ENCODE measurements around the gene ASCL1.

Gene ASCL1

GRCh38 chr12:102971227-102971626 lies 13.8 kb downstream of the ASCL1 start:
- no peak overlapping the region for H3K9ac ChIP-seq (ENCODE audit: low read length in 5 of 5)
- no peak overlapping the region for H3K27ac ChIP-seq (ENCODE audit: low read depth, low read length)
- peaks cover 0 to 12% (median 8%) of the 10 kb centered on the region in 5 donors for H3K27me3 ChIP-seq (ENCODE audit: control insufficient read depth in 5 of 5, insufficient read depth in 4 of 5, low read length in 5 of 5)
- H3K4me1 ChIP-seq (ENCODE audit: control insufficient read depth in 5 of 5, insufficient read depth in 5 of 5, low read length in 5 of 5): no peaks in the 10 kb centered on the region
- H3K9me3 ChIP-seq (ENCODE audit: control insufficient read depth in 5 of 5, low read length in 5 of 5): no peaks in the 10 kb centered on the region
- no peak overlapping the region for H3K4me3 ChIP-seq (ENCODE audit: low read depth in 1 of 5, low read length in 5 of 5)
- no peaks in the 10 kb centered on the region for H3K36me3 ChIP-seq (ENCODE audit: control insufficient read depth in 5 of 5, insufficient read depth in 5 of 5, low read length in 5 of 5)

GRCh38 chr12:102973583-102973982 lies 16.1 kb downstream of the ASCL1 start:
- no peak overlapping the region for H3K9ac ChIP-seq (ENCODE audit: low read length in 5 of 5)
- H3K4me1 ChIP-seq (ENCODE audit: control insufficient read depth in 5 of 5, insufficient read depth in 5 of 5, low read length in 5 of 5): no peaks in the 10 kb centered on the region
- H3K27ac ChIP-seq (ENCODE audit: low read depth, low read length): no peak overlapping the region
- H3K9me3 ChIP-seq (ENCODE audit: control insufficient read depth in 5 of 5, low read length in 5 of 5): no peaks in the 10 kb centered on the region
- H3K27me3 ChIP-seq (ENCODE audit: control insufficient read depth in 5 of 5, insufficient read depth in 4 of 5, low read length in 5 of 5): peaks cover 0 to 4% (median 3%) of the 10 kb centered on the region in 5 donors
- no peak overlapping the region for H3K4me3 ChIP-seq (ENCODE audit: low read depth in 1 of 5, low read length in 5 of 5)
- no peaks in the 10 kb centered on the region for H3K36me3 ChIP-seq (ENCODE audit: control insufficient read depth in 5 of 5, insufficient read depth in 5 of 5, low read length in 5 of 5)

- Histone ChIP-seq H3K9ac (ENCODE audit: low read length in 5 of 5) (no peak overlapping the region), H3K27me3 (ENCODE audit: control insufficient read depth in 5 of 5, insufficient read depth in 4 of 5, low read length in 5 of 5) (no peaks in the 10 kb centered on the region), H3K9me3 (ENCODE audit: control insufficient read depth in 5 of 5, low read length in 5 of 5) (no peaks in the 10 kb centered on the region), H3K36me3 (ENCODE audit: control insufficient read depth in 5 of 5, insufficient read depth in 5 of 5, low read length in 5 of 5) (no peaks in the 10 kb centered on the region), H3K4me1 (ENCODE audit: control insufficient read depth in 5 of 5, insufficient read depth in 5 of 5, low read length in 5 of 5) (no peaks in the 10 kb centered on the region), H3K4me3 (ENCODE audit: low read depth in 1 of 5, low read length in 5 of 5) (no peak overlapping the region), H3K27ac (ENCODE audit: low read depth, low read length) (no peak overlapping the region)
These were observed 19.3 kb downstream of the ASCL1 start for GRCh38 chr12:102976609-102977280.

DNA sequence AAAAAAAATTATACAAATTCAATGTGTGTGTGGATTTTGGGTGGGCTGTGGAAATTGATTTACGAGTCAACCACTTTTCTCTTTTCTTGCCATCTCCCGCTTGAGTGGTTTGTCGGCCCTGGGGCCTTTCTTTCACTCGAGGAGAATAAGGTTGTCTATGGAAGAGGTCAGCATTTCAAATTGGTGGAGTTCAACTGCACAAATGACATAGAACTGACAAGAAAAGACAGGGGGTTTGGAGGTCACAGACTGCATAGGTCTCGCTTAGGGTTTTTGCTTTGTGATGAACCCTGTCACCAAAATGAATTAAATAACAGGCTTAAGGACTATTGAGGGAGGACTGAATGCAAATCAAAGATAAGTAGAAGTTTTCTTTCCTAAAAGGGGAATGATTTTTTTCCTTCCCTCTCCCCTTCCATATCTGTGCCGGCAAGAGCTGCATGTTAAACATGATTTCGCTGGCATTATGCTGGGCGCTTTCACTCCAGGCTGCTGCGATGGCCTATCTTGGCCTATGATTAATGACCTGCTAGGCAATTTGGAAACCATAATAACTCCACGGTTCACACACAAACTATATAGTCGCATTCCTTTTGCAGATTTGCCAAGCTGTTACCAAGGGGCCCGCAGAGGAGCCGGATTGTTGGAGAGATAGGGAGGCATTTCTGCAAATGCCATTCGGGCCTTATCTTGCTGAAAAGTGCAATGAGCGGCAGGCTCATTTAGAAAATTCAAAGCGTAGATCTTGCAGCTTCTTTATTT lies 20.7 kb downstream of the ASCL1 start:
- no peaks in the 10 kb centered on the region for H3K27me3 ChIP-seq (ENCODE audit: control insufficient read depth in 5 of 5, insufficient read depth in 4 of 5, low read length in 5 of 5)
- H3K27ac ChIP-seq (ENCODE audit: low read depth, low read length): no peak overlapping the region
- H3K9ac ChIP-seq (ENCODE audit: low read length in 5 of 5): no peak overlapping the region
- H3K9me3 ChIP-seq (ENCODE audit: control insufficient read depth in 5 of 5, low read length in 5 of 5): no peaks in the 10 kb centered on the region
- no peak overlapping the region for H3K4me3 ChIP-seq (ENCODE audit: low read depth in 1 of 5, low read length in 5 of 5)
- no peaks in the 10 kb centered on the region for H3K36me3 ChIP-seq (ENCODE audit: control insufficient read depth in 5 of 5, insufficient read depth in 5 of 5, low read length in 5 of 5)
- H3K4me1 ChIP-seq (ENCODE audit: control insufficient read depth in 5 of 5, insufficient read depth in 5 of 5, low read length in 5 of 5): no peaks in the 10 kb centered on the region

- Histone ChIP-seq H3K27ac (ENCODE audit: low read depth, low read length) (no peak overlapping the region), H3K9me3 (ENCODE audit: control insufficient read depth in 5 of 5, low read length in 5 of 5) (no peaks in the 10 kb centered on the region), H3K4me3 (ENCODE audit: low read depth in 1 of 5, low read length in 5 of 5) (no peak overlapping the region), H3K9ac (ENCODE audit: low read length in 5 of 5) (no peak overlapping the region), H3K27me3 (ENCODE audit: control insufficient read depth in 5 of 5, insufficient read depth in 4 of 5, low read length in 5 of 5) (no peaks in the 10 kb centered on the region), H3K4me1 (ENCODE audit: control insufficient read depth in 5 of 5, insufficient read depth in 5 of 5, low read length in 5 of 5) (no peaks in the 10 kb centered on the region), H3K36me3 (ENCODE audit: control insufficient read depth in 5 of 5, insufficient read depth in 5 of 5, low read length in 5 of 5) (no peaks in the 10 kb centered on the region)
These were observed 22.9 kb downstream of the ASCL1 start for GRCh38 chr12:102980350-102980749.

DNA sequence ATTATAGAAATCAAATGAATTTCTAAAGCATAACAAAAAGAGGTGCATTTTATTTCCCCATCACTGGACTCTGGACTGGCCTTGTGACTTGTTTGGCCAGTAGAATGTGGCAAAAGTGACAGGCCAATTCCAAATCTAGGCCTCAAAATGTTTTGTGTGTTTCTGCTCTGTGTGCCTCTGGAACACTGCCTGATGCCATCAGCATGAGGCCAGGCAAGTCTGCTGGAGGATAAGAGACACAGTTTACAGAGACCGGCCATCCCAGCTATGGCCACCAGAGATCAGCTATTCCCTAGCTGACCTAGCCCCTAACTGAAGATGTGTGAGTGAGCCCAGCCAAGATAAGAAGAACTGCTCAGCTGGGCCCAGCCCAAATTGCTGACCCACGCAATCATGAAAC lies 32.9 kb downstream of the ASCL1 start:
- Histone ChIP-seq H3K4me3 (ENCODE audit: low read depth in 1 of 5, low read length in 5 of 5) (no peak overlapping the region), H3K27ac (ENCODE audit: low read depth, low read length) (no peak overlapping the region), H3K36me3 (ENCODE audit: control insufficient read depth in 5 of 5, insufficient read depth in 5 of 5, low read length in 5 of 5) (no peaks in the 10 kb centered on the region), H3K4me1 (ENCODE audit: control insufficient read depth in 5 of 5, insufficient read depth in 5 of 5, low read length in 5 of 5) (no peaks in the 10 kb centered on the region), H3K9me3 (ENCODE audit: control insufficient read depth in 5 of 5, low read length in 5 of 5) (peaks cover 0 to 3% (median 0%) of the 10 kb centered on the region in 5 donors), H3K27me3 (ENCODE audit: control insufficient read depth in 5 of 5, insufficient read depth in 4 of 5, low read length in 5 of 5) (no peaks in the 10 kb centered on the region), H3K9ac (ENCODE audit: low read length in 5 of 5) (no peak overlapping the region)

- Histone ChIP-seq H3K4me3 (ENCODE audit: low read depth in 1 of 5, low read length in 5 of 5) (no peak overlapping the region), H3K36me3 (ENCODE audit: control insufficient read depth in 5 of 5, insufficient read depth in 5 of 5, low read length in 5 of 5) (no peaks in the 10 kb centered on the region), H3K27ac (ENCODE audit: low read depth, low read length) (no peak overlapping the region), H3K27me3 (ENCODE audit: control insufficient read depth in 5 of 5, insufficient read depth in 4 of 5, low read length in 5 of 5) (no peaks in the 10 kb centered on the region), H3K9me3 (ENCODE audit: control insufficient read depth in 5 of 5, low read length in 5 of 5) (peaks cover 0 to 6% (median 0%) of the 10 kb centered on the region in 5 donors), H3K9ac (ENCODE audit: low read length in 5 of 5) (no peak overlapping the region), H3K4me1 (ENCODE audit: control insufficient read depth in 5 of 5, insufficient read depth in 5 of 5, low read length in 5 of 5) (no peaks in the 10 kb centered on the region)
These were observed 34.8 kb downstream of the ASCL1 start for GRCh38 chr12:102992297-102992696.

- Histone ChIP-seq H3K9me3 (ENCODE audit: control insufficient read depth in 5 of 5, low read length in 5 of 5) (peaks cover 0 to 6% (median 0%) of the 10 kb centered on the region in 5 donors), H3K4me3 (ENCODE audit: low read depth in 1 of 5, low read length in 5 of 5) (no peak overlapping the region), H3K36me3 (ENCODE audit: control insufficient read depth in 5 of 5, insufficient read depth in 5 of 5, low read length in 5 of 5) (no peaks in the 10 kb centered on the region), H3K4me1 (ENCODE audit: control insufficient read depth in 5 of 5, insufficient read depth in 5 of 5, low read length in 5 of 5) (no peaks in the 10 kb centered on the region), H3K27ac (ENCODE audit: low read depth, low read length) (no peak overlapping the region), H3K9ac (ENCODE audit: low read length in 5 of 5) (no peak overlapping the region), H3K27me3 (ENCODE audit: control insufficient read depth in 5 of 5, insufficient read depth in 4 of 5, low read length in 5 of 5) (no peaks in the 10 kb centered on the region)
These were observed 35.2 kb downstream of the ASCL1 start for GRCh38 chr12:102992720-102993119.

- no peak overlapping the region for H3K4me3 ChIP-seq (ENCODE audit: low read depth in 1 of 5, low read length in 5 of 5)
- peaks cover 0 to 11% (median 0%) of the 10 kb centered on the region in 5 donors for H3K9me3 ChIP-seq (ENCODE audit: control insufficient read depth in 5 of 5, low read length in 5 of 5)
- no peak overlapping the region for H3K9ac ChIP-seq (ENCODE audit: low read length in 5 of 5)
- H3K27me3 ChIP-seq (ENCODE audit: control insufficient read depth in 5 of 5, insufficient read depth in 4 of 5, low read length in 5 of 5): no peaks in the 10 kb centered on the region
- H3K4me1 ChIP-seq (ENCODE audit: control insufficient read depth in 5 of 5, insufficient read depth in 5 of 5, low read length in 5 of 5): no peaks in the 10 kb centered on the region
- no peaks in the 10 kb centered on the region for H3K36me3 ChIP-seq (ENCODE audit: control insufficient read depth in 5 of 5, insufficient read depth in 5 of 5, low read length in 5 of 5)
- H3K27ac ChIP-seq (ENCODE audit: low read depth, low read length): no peak overlapping the region
These were observed 36.1 kb downstream of the ASCL1 start for GRCh38 chr12:102993537-102993936.

- no peaks in the 10 kb centered on the region for H3K36me3 ChIP-seq (ENCODE audit: control insufficient read depth in 5 of 5, insufficient read depth in 5 of 5, low read length in 5 of 5)
- no peak overlapping the region for H3K4me3 ChIP-seq (ENCODE audit: low read depth in 1 of 5, low read length in 5 of 5)
- no peak overlapping the region for H3K9ac ChIP-seq (ENCODE audit: low read length in 5 of 5)
- H3K27me3 ChIP-seq (ENCODE audit: control insufficient read depth in 5 of 5, insufficient read depth in 4 of 5, low read length in 5 of 5): no peaks in the 10 kb centered on the region
- H3K27ac ChIP-seq (ENCODE audit: low read depth, low read length): no peak overlapping the region
- H3K9me3 ChIP-seq (ENCODE audit: control insufficient read depth in 5 of 5, low read length in 5 of 5): peaks cover 0 to 8% (median 0%) of the 10 kb centered on the region in 5 donors
- H3K4me1 ChIP-seq (ENCODE audit: control insufficient read depth in 5 of 5, insufficient read depth in 5 of 5, low read length in 5 of 5): no peaks in the 10 kb centered on the region
These were observed 37.9 kb downstream of the ASCL1 start for GRCh38 chr12:102995372-102995771.
